GM20000 (cell line): Measurements from ENCODE around the gene APIP.

Experiments
- DNase-seq: peaks from one replicate; pipeline ENCODE4 v3.0.0; 2012; ENCODE audit warnings: low spot score
- TF ChIP-seq, protein P1 (sequence below): IDR thresholded peaks from 2 replicates; pipeline ENCODE4 v1.5.1; 2012; ENCODE audit warnings: mild to moderate bottlenecking, control low read depth; ENCODE audit errors: extremely low read depth, missing control alignments

The APIP gene

DNA sequence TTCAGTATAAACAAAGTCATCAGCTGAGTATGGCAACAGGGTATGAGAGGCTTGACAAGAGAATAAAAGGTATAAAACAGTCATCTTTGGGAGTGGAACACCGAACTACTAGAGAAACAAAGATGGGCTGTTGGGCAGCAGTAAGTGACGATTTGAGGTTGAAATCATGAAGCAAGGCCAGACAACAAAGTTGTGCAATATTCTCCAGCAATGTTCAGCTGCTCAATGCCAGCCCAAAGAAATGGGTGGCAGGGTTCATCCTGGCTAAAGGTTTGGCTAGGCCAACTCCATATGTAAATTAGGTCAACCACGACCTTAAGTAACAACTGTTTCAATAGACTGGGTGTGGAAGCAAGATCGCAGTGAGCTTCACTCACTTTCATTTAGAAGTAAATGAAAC lies 6.2 kb downstream of the APIP start:
- TF ChIP-seq, protein P1, sequence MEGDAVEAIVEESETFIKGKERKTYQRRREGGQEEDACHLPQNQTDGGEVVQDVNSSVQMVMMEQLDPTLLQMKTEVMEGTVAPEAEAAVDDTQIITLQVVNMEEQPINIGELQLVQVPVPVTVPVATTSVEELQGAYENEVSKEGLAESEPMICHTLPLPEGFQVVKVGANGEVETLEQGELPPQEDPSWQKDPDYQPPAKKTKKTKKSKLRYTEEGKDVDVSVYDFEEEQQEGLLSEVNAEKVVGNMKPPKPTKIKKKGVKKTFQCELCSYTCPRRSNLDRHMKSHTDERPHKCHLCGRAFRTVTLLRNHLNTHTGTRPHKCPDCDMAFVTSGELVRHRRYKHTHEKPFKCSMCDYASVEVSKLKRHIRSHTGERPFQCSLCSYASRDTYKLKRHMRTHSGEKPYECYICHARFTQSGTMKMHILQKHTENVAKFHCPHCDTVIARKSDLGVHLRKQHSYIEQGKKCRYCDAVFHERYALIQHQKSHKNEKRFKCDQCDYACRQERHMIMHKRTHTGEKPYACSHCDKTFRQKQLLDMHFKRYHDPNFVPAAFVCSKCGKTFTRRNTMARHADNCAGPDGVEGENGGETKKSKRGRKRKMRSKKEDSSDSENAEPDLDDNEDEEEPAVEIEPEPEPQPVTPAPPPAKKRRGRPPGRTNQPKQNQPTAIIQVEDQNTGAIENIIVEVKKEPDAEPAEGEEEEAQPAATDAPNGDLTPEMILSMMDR = no peak
- DNase-seq = no peak

DNA sequence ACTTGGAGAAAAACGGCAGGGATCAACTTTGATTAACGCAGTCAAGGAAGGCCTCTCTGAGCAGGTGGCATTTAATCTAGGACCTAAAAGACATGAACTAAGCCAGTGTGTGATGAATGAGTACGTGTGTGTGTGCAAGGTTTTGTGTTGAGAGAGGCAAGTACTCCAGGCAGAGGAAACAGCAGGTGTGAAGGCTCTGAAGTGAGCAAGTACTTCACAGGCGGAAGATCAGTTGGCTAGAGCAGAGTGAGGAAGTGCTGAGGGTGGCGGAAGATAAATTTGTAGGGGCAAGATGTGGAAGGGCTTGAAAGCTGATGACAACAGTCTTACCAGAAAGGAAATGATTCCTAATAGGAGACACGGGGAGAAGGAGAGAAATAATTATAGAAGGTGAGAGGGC lies 6.8 kb downstream of the APIP start:
- DNase-seq = no peak
- TF ChIP-seq, protein P1 = no peak

DNA sequence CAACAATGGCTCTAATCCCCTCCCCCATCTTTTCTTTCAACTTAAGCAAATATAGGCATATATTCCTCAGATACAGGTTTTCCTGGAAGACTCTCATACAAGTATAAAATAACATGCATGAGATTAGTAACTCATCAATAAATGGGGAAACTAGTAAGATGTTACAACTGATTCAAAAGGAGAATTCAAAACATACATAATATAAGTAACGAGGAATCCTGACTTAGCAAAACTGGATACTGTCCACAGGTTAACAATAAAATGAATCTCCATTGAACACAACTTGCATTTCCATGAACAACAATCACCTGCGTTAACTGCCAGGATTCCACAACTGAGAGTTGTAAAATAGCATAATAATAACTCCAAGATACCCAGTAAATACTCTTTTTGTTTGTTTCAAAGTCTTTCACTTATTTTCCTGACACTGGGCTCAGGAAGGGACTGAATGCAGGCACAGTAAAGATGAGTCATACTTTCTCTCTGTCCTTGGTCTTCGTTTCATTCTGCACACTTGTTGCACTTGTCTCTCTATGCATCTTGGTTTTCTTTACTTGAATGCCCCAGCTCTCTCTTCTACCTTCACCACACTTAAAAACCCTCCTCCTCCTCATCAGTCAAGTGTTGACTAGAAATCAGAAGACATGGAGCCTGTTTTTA lies 8.1 kb downstream of the APIP start:
- TF ChIP-seq, protein P1 = no peak
- DNase-seq = peak; percentile 5

GRCh38 chr11:34905666-34906065 lies 10.5 kb downstream of the APIP start:
- DNase-seq = no peak
- TF ChIP-seq, protein P1 = no peak

DNA sequence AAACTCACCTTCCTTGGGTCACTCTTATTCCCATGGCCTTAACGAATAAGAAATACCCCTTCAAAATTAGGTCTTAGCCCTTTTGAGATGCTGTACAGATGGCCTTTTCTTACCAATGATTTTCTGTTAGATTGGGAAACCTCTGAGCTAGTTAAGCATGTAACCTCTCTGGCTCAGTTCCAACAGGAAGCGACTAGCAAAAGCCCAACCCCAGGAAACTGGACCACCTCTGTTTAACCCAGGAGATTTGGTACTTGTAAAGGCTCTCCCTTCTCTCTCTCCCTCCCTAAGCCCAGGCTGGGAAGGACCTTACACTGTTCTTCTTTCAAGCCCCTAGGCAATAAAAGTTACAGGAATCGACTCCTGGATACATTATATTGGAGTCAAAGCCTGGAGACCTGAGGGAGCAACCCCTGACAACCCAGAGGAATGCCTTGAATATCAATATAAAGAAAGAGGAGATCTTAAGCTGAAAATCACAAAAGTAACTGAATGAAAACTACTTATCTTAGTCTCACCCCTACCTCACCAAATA lies 11.7 kb downstream of the APIP start:
- no peak for DNase-seq

GRCh38 chr11:34899633-34900016 lies 16.6 kb downstream of the APIP start:
- TF ChIP-seq, protein P1 = no peak
- no peak for DNase-seq

More for the DNA sequence above, 11.7 kb downstream of the APIP start:
- TF ChIP-seq, protein P1 = no peak

DNA sequence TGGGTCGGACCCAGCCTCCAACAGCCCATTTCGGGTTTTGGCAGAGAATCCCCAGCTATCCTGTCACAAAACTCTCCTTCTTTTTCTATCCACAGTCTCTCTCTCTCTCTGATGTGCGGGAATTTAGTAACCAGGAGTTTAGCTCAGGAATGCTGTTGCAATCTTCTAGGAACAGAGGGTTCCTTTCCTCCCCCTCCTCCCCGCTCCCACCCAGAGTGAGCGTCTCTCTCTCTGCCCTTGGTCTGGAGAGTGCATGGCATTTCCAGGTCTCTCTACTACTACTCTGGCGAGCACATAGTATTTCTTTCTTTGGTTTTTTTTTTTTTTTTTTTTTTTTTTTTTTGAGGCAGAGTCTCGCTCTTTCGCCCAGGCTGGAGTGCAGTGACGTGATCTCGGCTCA lies 17.7 kb downstream of the APIP start:
- TF ChIP-seq, protein P1 = no peak
- no peak for DNase-seq
